Neural cell (in vitro differentiated cells): ENCODE results near the gene RAI1. TPM values are rescaled to one million over a fixed set of nuclear protein-coding genes. Genes with fewer than 3 reads are reported as not detected.

Source experiments
- H2AFZ ChIP-seq: fragments of 200-600, 300-800 bp; sonication (generic), shearing (Covaris generic); 2 replicates; pipeline ENCODE4 v1.6.0; 2014; ENCODE audit warnings: low read depth, mild to moderate bottlenecking, antibody characterized with exemption, low read length, moderate library complexity
- H3F3A ChIP-seq: fragments of 200-600 bp; shearing (Covaris generic); 2 replicates; pipeline ENCODE4 v1.6.1; 2016; ENCODE audit warnings: mild to moderate bottlenecking, moderate library complexity, mixed read lengths, antibody characterized with exemption, low read length; ENCODE audit not compliant: insufficient read depth, poor library complexity, severe bottlenecking
- H3K27ac ChIP-seq: fragments of 200-600, 300-800 bp; sonication (generic), shearing (Covaris generic); 2 replicates; pipeline ENCODE4 v1.5.1; 2014; ENCODE audit warnings: mild to moderate bottlenecking, low read length, moderate library complexity
- H3K27me3 ChIP-seq: fragments of 300-800, 200-600 bp; sonication (generic), shearing (Covaris generic); 2 replicates; pipeline ENCODE4 v1.6.0; 2014; ENCODE audit warnings: mild to moderate bottlenecking, low read depth, low read length, moderate library complexity; ENCODE audit not compliant: insufficient read depth
- H3K36me3 ChIP-seq: fragments of 300-800, 200-600 bp; sonication (generic), shearing (Covaris generic); 2 replicates; pipeline ENCODE4 v1.5.1; 2014; ENCODE audit warnings: mild to moderate bottlenecking, antibody characterized with exemption, low read length, moderate library complexity; ENCODE audit not compliant: insufficient read depth
- H3K4me2 ChIP-seq: fragments of 300-800, 200-600 bp; sonication (generic), shearing (Covaris generic); 2 replicates; pipeline ENCODE4 v1.6.0; 2014; ENCODE audit warnings: mild to moderate bottlenecking, low read length
- H3K4me3 ChIP-seq: fragments of 300-800, 200-600 bp; sonication (generic), shearing (Covaris generic); 2 replicates; pipeline ENCODE4 v1.5.1; 2014; ENCODE audit warnings: mild to moderate bottlenecking, low read length, moderate library complexity
- H3K79me2 ChIP-seq: fragments of 200-600 bp; shearing (Covaris generic); replicated peaks from 2 replicates; pipeline ENCODE4 v1.6.0; 2014; ENCODE audit warnings: mild to moderate bottlenecking, low read length, moderate library complexity; ENCODE audit not compliant: insufficient read depth
- H3K9ac ChIP-seq: fragments of 300-800, 200-600 bp; sonication (generic), shearing (Covaris generic); 2 replicates; pipeline ENCODE4 v1.6.1; 2016; ENCODE audit warnings: mild to moderate bottlenecking, low read length, mixed read lengths
- H3K9me2 ChIP-seq: fragments of 200-600 bp; shearing (Covaris generic); 2 replicates; pipeline ENCODE4 v1.6.1; 2016; ENCODE audit warnings: mild to moderate bottlenecking, low read length, mixed read lengths; ENCODE audit not compliant: insufficient read depth
- H3K9me3 ChIP-seq: fragments of 200-600, 300-800 bp; sonication (generic), shearing (Covaris generic); 2 replicates; pipeline ENCODE4 v1.6.1; 2016; ENCODE audit warnings: mild to moderate bottlenecking, mixed run types, low read length, moderate library complexity, mixed read lengths
- H4K20me1 ChIP-seq: fragments of 200-600 bp; shearing (Covaris generic); 2 replicates; pipeline ENCODE4 v1.6.1; 2016; ENCODE audit warnings: mild to moderate bottlenecking, mixed run types; ENCODE audit not compliant: insufficient read depth
- CTCF ChIP-seq: fragments of 450-650 bp; IDR thresholded peaks from 2 replicates; pipeline ENCODE4 v1.5.1; 2014; ENCODE audit warnings: antibody characterized with exemption, mild to moderate bottlenecking, moderate library complexity; ENCODE audit not compliant: poor library complexity, severe bottlenecking
- EP300 ChIP-seq: fragments of 450-650 bp; conservative IDR thresholded peaks from 2 replicates; pipeline ENCODE4 v1.6.1; 2014; ENCODE audit warnings: antibody characterized with exemption, mild to moderate bottlenecking, moderate library complexity; ENCODE audit not compliant: poor library complexity, severe bottlenecking
- EZH2 ChIP-seq: fragments of 200-600, 300-800 bp; shearing (Covaris generic), sonication (generic); IDR thresholded peaks from 2 replicates; pipeline ENCODE4 v1.6.1; 2014; ENCODE audit warnings: antibody characterized with exemption, low read length, borderline replicate concordance, mild to moderate bottlenecking; ENCODE audit not compliant: insufficient read depth, poor library complexity, severe bottlenecking
- MXI1 ChIP-seq: fragments of 450-650 bp; conservative IDR thresholded peaks from 2 replicates; pipeline ENCODE4 v1.6.1; 2014; ENCODE audit warnings: antibody characterized with exemption, mild to moderate bottlenecking; ENCODE audit not compliant: poor library complexity, severe bottlenecking
- POLR2AphosphoS5 ChIP-seq: IDR thresholded peaks from 2 replicates; pipeline ENCODE4 v1.6.1; 2012
- RAD21 ChIP-seq: fragments of 450-650 bp; conservative IDR thresholded peaks from 2 replicates; pipeline ENCODE4 v1.6.1; 2014; ENCODE audit warnings: antibody characterized with exemption, mild to moderate bottlenecking, moderate library complexity
- SMC3 ChIP-seq: fragments of 450-650 bp; conservative IDR thresholded peaks from 2 replicates; pipeline ENCODE4 v1.6.1; 2014; ENCODE audit warnings: antibody characterized with exemption, mild to moderate bottlenecking, moderate library complexity; ENCODE audit not compliant: poor library complexity
- TAF1 ChIP-seq: IDR thresholded peaks from 2 replicates; pipeline ENCODE4 v1.6.1; 2012; ENCODE audit warnings: low read depth
- polyA plus RNA-seq: library from polyadenylated mRNA; depleted of rRNA; stranded (reverse); fragments of >200 nt; gene quantifications from 2 replicates; pipeline ENCODE4 v1.2.3, GENCODE V29; 2014
- TF ChIP-seq, protein P1 (sequence below): IDR thresholded peaks from 2 replicates; pipeline ENCODE4 v1.6.1; 2012; ENCODE audit warnings: borderline replicate concordance

Gene RAI1
- polyA plus RNA-seq, 1 donor from 2014 or later, result 16.9 TPM

- Histone ChIP-seq H3K9me3 (no peaks in the 10 kb centered on the region), H3K36me3 (no peaks in the 10 kb centered on the region), H3K9ac (peak overlapping the region; percentile 73), H2AFZ (no peak overlapping the region), H3K79me2 (peaks cover 88% of the 10 kb centered on the region), H4K20me1 (peaks cover 14% of the 10 kb centered on the region), H3K9me2 (no peaks in the 10 kb centered on the region), H3K4me3 (peak overlapping the region; percentile 57), H3K27me3 (no peaks in the 10 kb centered on the region), H3F3A (no peaks in the 10 kb centered on the region), H3K4me2 (no peak overlapping the region), H3K27ac (peak overlapping the region; percentile 90)
- TF ChIP-seq POLR2AphosphoS5 (no peak), SMC3 (no peak), CTCF (no peak), EZH2 (no peak), MXI1 (no peak), EP300 (no peak), TAF1 (no peak), RAD21 (no peak)
- TF ChIP-seq, protein P1, sequence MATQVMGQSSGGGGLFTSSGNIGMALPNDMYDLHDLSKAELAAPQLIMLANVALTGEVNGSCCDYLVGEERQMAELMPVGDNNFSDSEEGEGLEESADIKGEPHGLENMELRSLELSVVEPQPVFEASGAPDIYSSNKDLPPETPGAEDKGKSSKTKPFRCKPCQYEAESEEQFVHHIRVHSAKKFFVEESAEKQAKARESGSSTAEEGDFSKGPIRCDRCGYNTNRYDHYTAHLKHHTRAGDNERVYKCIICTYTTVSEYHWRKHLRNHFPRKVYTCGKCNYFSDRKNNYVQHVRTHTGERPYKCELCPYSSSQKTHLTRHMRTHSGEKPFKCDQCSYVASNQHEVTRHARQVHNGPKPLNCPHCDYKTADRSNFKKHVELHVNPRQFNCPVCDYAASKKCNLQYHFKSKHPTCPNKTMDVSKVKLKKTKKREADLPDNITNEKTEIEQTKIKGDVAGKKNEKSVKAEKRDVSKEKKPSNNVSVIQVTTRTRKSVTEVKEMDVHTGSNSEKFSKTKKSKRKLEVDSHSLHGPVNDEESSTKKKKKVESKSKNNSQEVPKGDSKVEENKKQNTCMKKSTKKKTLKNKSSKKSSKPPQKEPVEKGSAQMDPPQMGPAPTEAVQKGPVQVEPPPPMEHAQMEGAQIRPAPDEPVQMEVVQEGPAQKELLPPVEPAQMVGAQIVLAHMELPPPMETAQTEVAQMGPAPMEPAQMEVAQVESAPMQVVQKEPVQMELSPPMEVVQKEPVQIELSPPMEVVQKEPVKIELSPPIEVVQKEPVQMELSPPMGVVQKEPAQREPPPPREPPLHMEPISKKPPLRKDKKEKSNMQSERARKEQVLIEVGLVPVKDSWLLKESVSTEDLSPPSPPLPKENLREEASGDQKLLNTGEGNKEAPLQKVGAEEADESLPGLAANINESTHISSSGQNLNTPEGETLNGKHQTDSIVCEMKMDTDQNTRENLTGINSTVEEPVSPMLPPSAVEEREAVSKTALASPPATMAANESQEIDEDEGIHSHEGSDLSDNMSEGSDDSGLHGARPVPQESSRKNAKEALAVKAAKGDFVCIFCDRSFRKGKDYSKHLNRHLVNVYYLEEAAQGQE, result no peak
Observed at GRCh38 chr17:17739388-17740066, 58.3 kb downstream of the RAI1 start.

- peak; percentile 7 for TF ChIP-seq POLR2AphosphoS5
- no peak for TF ChIP-seq SMC3
Observed at GRCh38 chr17:17740615-17741348, 59.5 kb downstream of the RAI1 start.

More at GRCh38 chr17:17740615-17741348, 59.5 kb downstream of the RAI1 start:
- H3K4me2 ChIP-seq, result peak overlapping the region; percentile 76
- no peak overlapping the region for H2AFZ ChIP-seq
- no peaks in the 10 kb centered on the region for H3K36me3 ChIP-seq
- peaks cover 12% of the 10 kb centered on the region for H4K20me1 ChIP-seq
- peak overlapping the region; percentile 57 for H3K4me3 ChIP-seq
- H3K27me3 ChIP-seq, result no peaks in the 10 kb centered on the region
- peak overlapping the region; percentile 73 for H3K9ac ChIP-seq
- no peaks in the 10 kb centered on the region for H3K9me3 ChIP-seq
- H3K9me2 ChIP-seq, result no peaks in the 10 kb centered on the region
- H3K27ac ChIP-seq, result peak overlapping the region; percentile 90
- H3F3A ChIP-seq, result no peaks in the 10 kb centered on the region
- H3K79me2 ChIP-seq, result peaks cover 93% of the 10 kb centered on the region
